ENCODE measurements around the gene ZNF654. TPM values are rescaled to one million over a fixed set of nuclear protein-coding genes. Genes with fewer than 3 reads are reported as not detected.
"Not testable (repeated sequence)": the region's sequence is repeated elsewhere in the genome, so short reads cannot be mapped to it uniquely, and the experiment has no call there.

ZNF654 gene
- total RNA-seq (10 to 100 TPM; 16.0 to 16.4 TPM), polyA plus RNA-seq (11.6 TPM)

DNA sequence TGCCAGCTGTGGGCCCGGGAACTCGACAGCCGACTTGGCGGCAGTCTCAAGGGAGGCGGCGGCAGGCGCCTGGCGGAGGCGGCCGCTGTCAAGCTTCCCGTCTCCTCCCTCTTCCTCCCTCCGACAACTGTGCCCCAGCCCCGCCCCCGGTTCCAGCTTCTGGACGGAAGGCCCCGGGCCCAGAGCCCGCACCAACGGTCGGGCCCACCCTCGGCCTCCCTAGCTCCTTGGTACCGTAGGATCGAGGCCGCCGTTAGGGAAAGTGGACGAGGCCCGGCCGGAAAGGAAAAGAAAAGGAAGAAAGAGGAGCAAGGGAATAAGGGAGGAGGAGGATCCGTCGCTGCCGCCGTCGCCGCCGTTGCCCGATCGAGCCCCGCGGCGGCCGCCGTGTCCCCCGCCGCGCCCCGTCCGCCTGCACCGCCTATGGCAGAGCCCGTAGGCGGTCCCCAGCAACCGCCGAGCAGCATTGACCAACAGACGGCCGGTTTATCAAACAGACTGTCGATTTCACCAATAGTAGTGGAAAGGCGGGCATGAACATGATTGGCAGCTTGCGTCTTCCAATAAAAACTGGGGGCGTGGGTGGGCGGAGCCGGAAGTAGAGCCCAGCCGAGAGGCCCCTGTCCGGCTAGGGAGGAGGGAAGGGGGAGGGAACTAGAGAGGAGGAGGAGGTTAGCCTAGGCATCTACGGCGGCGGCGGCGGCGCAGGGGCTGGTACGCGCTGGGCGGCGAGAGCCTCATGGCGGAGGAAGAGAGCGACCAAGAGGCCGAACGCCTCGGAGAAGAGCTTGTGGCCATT lies at the start of gene ZNF654, which contains the start of gene CGGBP1:
TSS of gene ZNF654 (plus strand) at position 675 of the 799 bp plus-strand sequence. CDS start at position 740, 65 bp downstream.
TSS of gene CGGBP1 (minus strand) at position 425 of the 799 bp plus-strand sequence. CDS start 3,029 bp downstream, outside the sequence.
- ChIA-PET CTCF (interaction anchor here (0.9 to 2.2 kb wide), 7 partner anchors 15 to 91 kb away, joined by 3 to 9 read pairs (median 7); partner anchors contain the start of gene C3orf38), POLR2A (interaction anchor here (0.5 to 5.5 kb wide), 8 partner anchors 27 to 831 kb away, joined by 3 to 67 read pairs (median 4); partner anchors contain the start of genes C3orf38 and CHMP2B)
- peaks cover 47% of the 10 kb centered on the region for H3K4me1 ChIP-seq (ENCODE audit: insufficient read depth, low read length)
- H3K27ac Mint-ChIP-seq: peak within 1 kb of the TSS; percentile 96 to 98 (median 98)
- no peaks in the 10 kb centered on the region for H3K27me3 Mint-ChIP-seq
- H3K36me3 Mint-ChIP-seq: peaks cover 5 to 47% (median 11%) of the 10 kb centered on the region in 3 donors
- no peaks in the 10 kb centered on the region for H3K27me3 ChIP-seq (ENCODE audit: insufficient read depth, low read length, poor library complexity, severe bottlenecking)
- peak within 1 kb of the TSS; percentile 90 for H3K4me3 ChIP-seq (ENCODE audit: low read length)
- H3K4me1 Mint-ChIP-seq: peaks cover 66 to 77% (median 74%) of the 10 kb centered on the region in 3 donors
- peak within 1 kb of the TSS; percentile 91 to 99 (median 96) for H3K4me3 Mint-ChIP-seq
- no peaks in the 10 kb centered on the region for H3K9me3 Mint-ChIP-seq
- peaks cover 15% of the 10 kb centered on the region for H3K36me3 ChIP-seq (ENCODE audit: insufficient read depth, low read length)
- H3K9me3 ChIP-seq (ENCODE audit: low read length): no peaks in the 10 kb centered on the region
- H3K27ac ChIP-seq (ENCODE audit: low read depth, low read length): peak within 1 kb of the TSS; percentile 81
- peak; percentile 96 to 100 (median 99) for DNase-seq

GRCh38 chr3:88010810-88011209 lies 48.2 kb upstream of the ZNF654 start:
- H3K9me3 Mint-ChIP-seq: no peaks in the 10 kb centered on the region
- no peak overlapping the region for H3K27ac Mint-ChIP-seq
- DNase-seq: no peak
- H3K4me1 ChIP-seq (ENCODE audit: insufficient read depth, low read length): no peaks in the 10 kb centered on the region
- H3K27me3 Mint-ChIP-seq: peaks cover 1 to 3% of the 10 kb centered on the region in 2 donors
- H3K4me3 Mint-ChIP-seq: no peak overlapping the region
- H3K4me3 ChIP-seq (ENCODE audit: low read length): no peak overlapping the region
- POLR2A ChIA-PET: no interaction called here
- no peaks in the 10 kb centered on the region for H3K4me1 Mint-ChIP-seq
- H3K27ac ChIP-seq (ENCODE audit: low read depth, low read length): no peak overlapping the region
- H3K9me3 ChIP-seq (ENCODE audit: low read length): no peaks in the 10 kb centered on the region
- CTCF ChIA-PET: interaction anchor here (1.2 kb wide), 1 partner anchor 8 kb away, joined by 3 read pairs; no protein-coding TSS in a partner anchor
- no peaks in the 10 kb centered on the region for H3K27me3 ChIP-seq (ENCODE audit: insufficient read depth, low read length, poor library complexity, severe bottlenecking)
- peaks cover 0 to 3% (median 0%) of the 10 kb centered on the region in 3 donors for H3K36me3 Mint-ChIP-seq
- H3K36me3 ChIP-seq (ENCODE audit: insufficient read depth, low read length): no peaks in the 10 kb centered on the region

DNA sequence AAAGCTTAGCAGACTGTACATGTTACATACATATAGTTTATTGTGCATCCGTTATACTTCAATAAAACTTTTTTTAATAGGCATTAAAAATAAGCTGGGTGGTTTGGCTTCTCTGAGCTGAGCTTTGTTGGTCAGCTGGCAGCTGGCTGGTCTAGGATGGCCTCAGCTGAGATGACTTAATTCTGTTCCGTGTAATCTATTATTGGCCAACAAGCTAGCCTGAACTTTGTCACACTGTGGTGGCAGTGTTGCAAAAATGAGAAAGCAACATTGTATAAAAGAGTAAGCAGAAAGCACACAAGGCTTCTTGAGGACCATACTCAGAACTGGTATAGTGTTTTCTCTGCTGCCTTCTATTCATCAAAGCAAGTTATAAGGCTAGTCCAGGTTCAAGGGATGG lies 45.5 kb upstream of the ZNF654 start:
- Mint-ChIP-seq H3K4me3 (no peak overlapping the region), H3K27me3 (peaks cover 0 to 1% of the 10 kb centered on the region in 2 donors), H3K9me3 (no peaks in the 10 kb centered on the region), H3K4me1 (peaks cover 9 to 13% (median 11%) of the 10 kb centered on the region in 3 donors), H3K36me3 (no peaks in the 10 kb centered on the region), H3K27ac (no peak overlapping the region)
- H3K4me1 ChIP-seq (ENCODE audit: insufficient read depth, low read length): peaks cover 4% of the 10 kb centered on the region
- H3K9me3 ChIP-seq (ENCODE audit: low read length): no peaks in the 10 kb centered on the region
- ChIA-PET CTCF (no interaction called here), POLR2A (no interaction called here)
- no peaks in the 10 kb centered on the region for H3K27me3 ChIP-seq (ENCODE audit: insufficient read depth, low read length, poor library complexity, severe bottlenecking)
- no peak overlapping the region for H3K27ac ChIP-seq (ENCODE audit: low read depth, low read length)
- H3K36me3 ChIP-seq (ENCODE audit: insufficient read depth, low read length): no peaks in the 10 kb centered on the region
- no peak for DNase-seq
- H3K4me3 ChIP-seq (ENCODE audit: low read length): no peak overlapping the region

GRCh38 chr3:88015656-88016055 lies 43.4 kb upstream of the ZNF654 start:
- H3K9me3 ChIP-seq (ENCODE audit: low read length); DNase-seq; H3K27me3 ChIP-seq (ENCODE audit: insufficient read depth, low read length, poor library complexity, severe bottlenecking); H3K4me3 ChIP-seq (ENCODE audit: low read length); POLR2A ChIA-PET; H3K27ac ChIP-seq (ENCODE audit: low read depth, low read length); H3K36me3 ChIP-seq (ENCODE audit: insufficient read depth, low read length); H3K4me1 ChIP-seq (ENCODE audit: insufficient read depth, low read length); H3K36me3 Mint-ChIP-seq; H3K4me3 Mint-ChIP-seq; H3K27ac Mint-ChIP-seq; H3K27me3 Mint-ChIP-seq; H3K9me3 Mint-ChIP-seq: not testable (repeated sequence)
- H3K4me1 Mint-ChIP-seq: peaks cover 15 to 25% (median 18%) of the 10 kb centered on the region in 3 donors
- CTCF ChIA-PET: interaction anchor here (0.9 kb wide), 1 partner anchor 11 kb away, joined by 3 read pairs; no protein-coding TSS in a partner anchor

DNA sequence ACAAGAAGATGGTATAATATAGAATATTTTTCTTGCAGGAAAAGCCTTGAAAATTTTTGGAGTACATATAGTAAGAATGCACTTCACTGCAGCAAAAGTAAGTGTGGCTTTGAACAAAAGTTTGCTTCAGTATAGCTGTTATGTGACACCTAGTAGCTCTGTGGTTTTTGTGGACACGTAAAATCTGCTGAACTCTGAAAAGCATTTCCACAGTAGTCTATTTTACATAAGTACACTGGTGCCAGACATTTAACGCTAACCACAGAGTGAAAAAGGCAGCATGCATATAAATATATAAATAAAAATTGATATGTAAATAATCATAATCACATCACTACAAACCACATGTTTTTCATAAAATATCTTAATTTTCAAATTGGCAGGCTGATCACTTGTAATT lies 40.0 kb upstream of the ZNF654 start:
- H3K9me3 Mint-ChIP-seq: no peaks in the 10 kb centered on the region
- H3K36me3 Mint-ChIP-seq: no peaks in the 10 kb centered on the region
- POLR2A ChIA-PET: no interaction called here
- H3K4me1 Mint-ChIP-seq: peaks cover 15 to 25% (median 18%) of the 10 kb centered on the region in 3 donors
- H3K4me3 ChIP-seq (ENCODE audit: low read length): no peak overlapping the region
- H3K4me1 ChIP-seq (ENCODE audit: insufficient read depth, low read length): peaks cover 4% of the 10 kb centered on the region
- H3K27ac Mint-ChIP-seq: peak overlapping the region in 1 of 8 donors; percentile 2
- H3K9me3 ChIP-seq (ENCODE audit: low read length): no peaks in the 10 kb centered on the region
- CTCF ChIA-PET: interaction anchor here (1.1 to 1.8 kb wide), 3 partner anchors 8 to 94 kb away, joined by 3 to 7 read pairs (median 3); no protein-coding TSS in a partner anchor
- no peaks in the 10 kb centered on the region for H3K27me3 ChIP-seq (ENCODE audit: insufficient read depth, low read length, poor library complexity, severe bottlenecking)
- no peaks in the 10 kb centered on the region for H3K27me3 Mint-ChIP-seq
- peak in 2 of 5 donors; percentile 39 to 48 for DNase-seq
- no peaks in the 10 kb centered on the region for H3K36me3 ChIP-seq (ENCODE audit: insufficient read depth, low read length)
- peak overlapping the region in 4 of 7 donors; percentile 5 to 39 (median 7) for H3K4me3 Mint-ChIP-seq
- H3K27ac ChIP-seq (ENCODE audit: low read depth, low read length): no peak overlapping the region

DNA sequence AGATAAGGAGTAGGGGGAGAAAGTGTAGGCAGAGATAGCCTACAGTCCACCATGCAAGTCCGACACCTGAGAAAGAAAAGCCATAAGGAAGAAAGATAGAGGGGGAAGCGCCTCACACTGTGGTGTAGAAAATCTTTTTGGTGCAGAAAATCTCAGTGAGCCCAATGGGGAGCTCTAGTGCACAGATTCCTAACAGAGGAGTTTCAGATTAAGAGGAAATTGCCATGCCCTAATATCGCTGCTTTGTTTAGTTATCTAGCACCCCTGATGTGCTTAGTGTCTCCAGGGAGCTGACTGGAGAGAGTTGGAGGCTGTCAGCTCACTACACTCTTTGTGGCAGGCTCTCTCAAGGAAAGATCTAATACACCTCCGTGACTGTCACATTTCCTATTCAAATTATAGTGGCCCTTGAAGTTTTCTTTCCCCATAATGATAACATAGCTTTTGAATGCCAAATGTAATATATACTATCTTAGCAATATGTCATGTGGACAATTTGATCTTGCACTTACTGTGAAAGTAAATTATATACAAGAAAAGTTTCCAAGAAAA lies 34.0 kb upstream of the ZNF654 start:
- Mint-ChIP-seq H3K36me3 (no peaks in the 10 kb centered on the region), H3K4me1 (peaks cover 8 to 17% (median 12%) of the 10 kb centered on the region in 3 donors), H3K27ac (peak overlapping the region in 1 of 8 donors; percentile 64), H3K9me3 (no peaks in the 10 kb centered on the region), H3K27me3 (no peaks in the 10 kb centered on the region), H3K4me3 (no peak overlapping the region)
- DNase-seq: no peak
- no peak overlapping the region for H3K4me3 ChIP-seq (ENCODE audit: low read length)
- H3K27ac ChIP-seq (ENCODE audit: low read depth, low read length): no peak overlapping the region
- no peaks in the 10 kb centered on the region for H3K27me3 ChIP-seq (ENCODE audit: insufficient read depth, low read length, poor library complexity, severe bottlenecking)
- ChIA-PET POLR2A (no interaction called here), CTCF (no interaction called here)
- H3K4me1 ChIP-seq (ENCODE audit: insufficient read depth, low read length): peaks cover 8% of the 10 kb centered on the region
- H3K9me3 ChIP-seq (ENCODE audit: low read length): no peaks in the 10 kb centered on the region
- no peaks in the 10 kb centered on the region for H3K36me3 ChIP-seq (ENCODE audit: insufficient read depth, low read length)

GRCh38 chr3:88028876-88029275 lies 30.2 kb upstream of the ZNF654 start:
- H3K4me3 Mint-ChIP-seq: no peak overlapping the region
- Histone ChIP-seq H3K4me1 (ENCODE audit: insufficient read depth, low read length) (peaks cover 22% of the 10 kb centered on the region), H3K27ac (ENCODE audit: low read depth, low read length) (no peak overlapping the region), H3K36me3 (ENCODE audit: insufficient read depth, low read length) (no peaks in the 10 kb centered on the region), H3K27me3 (ENCODE audit: insufficient read depth, low read length, poor library complexity, severe bottlenecking) (no peaks in the 10 kb centered on the region), H3K4me3 (ENCODE audit: low read length) (no peak overlapping the region), H3K9me3 (ENCODE audit: low read length) (no peaks in the 10 kb centered on the region)
- H3K27me3 Mint-ChIP-seq: no peaks in the 10 kb centered on the region
- H3K36me3 Mint-ChIP-seq: no peaks in the 10 kb centered on the region
- ChIA-PET CTCF (no interaction called here), POLR2A (interaction anchor here (0.9 kb wide), 1 partner anchor 29 kb away, joined by 3 read pairs; no protein-coding TSS in a partner anchor)
- peaks cover 25 to 42% (median 36%) of the 10 kb centered on the region in 3 donors for H3K4me1 Mint-ChIP-seq
- peak overlapping the region in 4 of 8 donors; percentile 18 to 81 (median 40) for H3K27ac Mint-ChIP-seq
- no peaks in the 10 kb centered on the region for H3K9me3 Mint-ChIP-seq
- no peak for DNase-seq

GRCh38 chr3:88030210-88030609 lies 28.8 kb upstream of the ZNF654 start:
- Histone ChIP-seq H3K36me3 (ENCODE audit: insufficient read depth, low read length) (no peaks in the 10 kb centered on the region), H3K27ac (ENCODE audit: low read depth, low read length) (no peak overlapping the region), H3K9me3 (ENCODE audit: low read length) (no peaks in the 10 kb centered on the region), H3K27me3 (ENCODE audit: insufficient read depth, low read length, poor library complexity, severe bottlenecking) (no peaks in the 10 kb centered on the region), H3K4me3 (ENCODE audit: low read length) (peak overlapping the region; percentile 44), H3K4me1 (ENCODE audit: insufficient read depth, low read length) (peaks cover 22% of the 10 kb centered on the region)
- Mint-ChIP-seq H3K36me3 (no peaks in the 10 kb centered on the region), H3K9me3 (no peaks in the 10 kb centered on the region), H3K27me3 (no peaks in the 10 kb centered on the region), H3K4me1 (peaks cover 25 to 44% (median 36%) of the 10 kb centered on the region in 3 donors), H3K27ac (peak overlapping the region in 7 of 8 donors; percentile 4 to 86 (median 76)), H3K4me3 (peak overlapping the region; percentile 71 to 80 (median 73))
- ChIA-PET POLR2A (no interaction called here), CTCF (no interaction called here)
- no peak for DNase-seq
